PC-3 (cell line): ENCODE results near the gene MAP3K20. TPM values are rescaled to one million over a fixed set of nuclear protein-coding genes. Genes with fewer than 3 reads are reported as not detected.

Experiments
- ATAC-seq: fragments of 200-7000 bp; cut with Tn5 transposase; 2 replicates; pipeline ENCODE4 v1.9.1; 2020; ENCODE audit warnings: mild to moderate bottlenecking, moderate library complexity
- BruUV-seq: library from RNA; stranded (reverse); fragments of 400-500 nt; replicated peaks from 2 replicates; lab custom pipeline; 2021; lab: Mats Ljungman, UMichigan
- CTCF ChIA-PET: fragments of 300-600 bp; sonication (Branson Sonifier 250); formaldehyde crosslinking; loops from one replicate; lab custom pipeline; 2022; ENCODE audit warnings: antibody characterized with exemption; lab: Charles Lee
- POLR2A ChIA-PET: fragments of 300-600 bp; sonication (Branson Sonifier 250); formaldehyde crosslinking; loops from one replicate; lab custom pipeline; 2022; ENCODE audit warnings: antibody characterized with exemption; ENCODE audit not compliant: unreplicated experiment; lab: Charles Lee
- DNase-seq: peaks from one replicate; pipeline ENCODE4 v3.0.0-alpha.2; 2015
- H2AFZ ChIP-seq: fragments of 300-600 bp; sonication (generic); 2 replicates; pipeline ENCODE4 v1.6.0; 2016; ENCODE audit warnings: antibody characterized with exemption, low read length
- H3F3A ChIP-seq: fragments of 300-600 bp; sonication (generic); one replicate; pipeline ENCODE4 v1.6.0; 2017; ENCODE audit warnings: antibody characterized with exemption, low read length, control low read depth, mild to moderate bottlenecking; ENCODE audit not compliant: unreplicated experiment
- H3K27ac ChIP-seq: fragments of 300-600 bp; sonication (generic); 2 replicates; pipeline ENCODE4 v1.5.1; 2016; ENCODE audit warnings: mild to moderate bottlenecking, low read length
- H3K27me3 ChIP-seq: fragments of 300-600 bp; sonication (generic); 2 replicates; pipeline ENCODE4 v1.6.1; 2016; ENCODE audit warnings: low read length, mixed read lengths
- H3K36me3 ChIP-seq: fragments of 300-600 bp; sonication (generic); 2 replicates; pipeline ENCODE4 v1.6.1; 2016; ENCODE audit warnings: low read depth, mixed run types, low read length, mixed read lengths
- H3K4me1 ChIP-seq: fragments of 300-600 bp; sonication (generic); 2 replicates; pipeline ENCODE4 v1.5.1; 2016; ENCODE audit warnings: low read length; ENCODE audit not compliant: insufficient read depth
- H3K4me2 ChIP-seq: fragments of 300-600 bp; sonication (generic); 2 replicates; pipeline ENCODE4 v1.6.0; 2016; ENCODE audit warnings: low read length
- H3K4me3 ChIP-seq: fragments of 300-600 bp; sonication (generic); 2 replicates; pipeline ENCODE4 v1.5.1; 2016; ENCODE audit warnings: mild to moderate bottlenecking, low read length, mixed read lengths
- H3K79me2 ChIP-seq: fragments of 300-600 bp; sonication (generic); 2 replicates; pipeline ENCODE4 v1.6.1; 2017; ENCODE audit warnings: low read length, mixed read lengths
- H3K9ac ChIP-seq: fragments of 300-600 bp; sonication (generic); 2 replicates; pipeline ENCODE4 v1.6.0; 2016; ENCODE audit warnings: mild to moderate bottlenecking, low read length
- H3K9me2 ChIP-seq: fragments of 300-600 bp; sonication (generic); replicated peaks from 2 replicates; pipeline ENCODE4 v1.6.1; 2016; ENCODE audit warnings: mixed run types, low read length, mixed read lengths
- H3K9me3 ChIP-seq: fragments of 300-600 bp; sonication (generic); 2 replicates; pipeline ENCODE4 v1.6.1; 2016; ENCODE audit warnings: low read length, mixed read lengths
- H4K20me1 ChIP-seq: fragments of 300-600 bp; sonication (generic); 2 replicates; pipeline ENCODE4 v1.6.1; 2016; ENCODE audit warnings: low read length, mixed read lengths
- EZH2 ChIP-seq: fragments of 300-600 bp; sonication (generic); IDR thresholded peaks from one replicate; pipeline ENCODE4 v1.6.1; 2017; ENCODE audit warnings: antibody characterized with exemption, mild to moderate bottlenecking, low read length; ENCODE audit not compliant: unreplicated experiment
- EZH2phosphoT487 ChIP-seq: fragments of 300-600 bp; sonication (generic); IDR thresholded peaks from 2 replicates; pipeline ENCODE4 v1.6.1; 2018; ENCODE audit warnings: mild to moderate bottlenecking, antibody characterized with exemption, low read length, borderline replicate concordance
- intact Hi-C: fragments of 100-400 bp; cut with micrococcal nuclease; formaldehyde crosslinking; loops from 2 replicates; pipeline ENCODE4 v1.9.0; 2023
- total RNA-seq: library from RNA; depleted of rRNA; stranded (reverse); fragments of >200 nt; gene quantifications from 2 replicates; pipeline ENCODE4 v1.2.3, GENCODE V29; 2014
- TF ChIP-seq, protein P1 (sequence below): fragments of 300-600 bp; sonication (generic); conservative IDR thresholded peaks from 2 replicates; pipeline ENCODE4 v1.5.1; 2017; ENCODE audit warnings: antibody characterized with exemption, low read depth, mild to moderate bottlenecking, low read length

Gene MAP3K20
- total RNA-seq, 1 experiment from 2014 or later: 29.8 TPM

DNA sequence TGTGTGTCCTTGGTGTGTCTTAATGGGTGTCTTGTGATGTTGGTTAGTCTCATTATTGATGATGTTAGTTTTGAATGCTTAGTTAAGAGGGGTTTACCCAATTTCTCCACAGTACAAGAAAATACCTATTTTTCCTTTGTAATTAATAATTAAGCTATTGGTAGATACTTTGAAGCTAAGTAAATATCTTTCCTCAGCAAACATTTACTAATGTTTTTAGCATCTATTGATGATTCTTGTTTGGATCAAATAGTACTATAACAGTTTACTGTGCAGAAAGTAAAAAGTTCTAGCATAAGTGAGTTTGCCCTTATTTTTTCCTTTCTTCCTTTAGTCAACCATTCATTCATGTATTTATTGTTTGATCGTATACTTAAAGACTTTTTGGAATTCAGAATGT is 19.1 kb downstream of the MAP3K20 start:
- no peak overlapping the region for H3K27ac ChIP-seq
- H4K20me1 ChIP-seq: no peaks in the 10 kb centered on the region
- no peak overlapping the region for H3K4me3 ChIP-seq
- intact Hi-C loops: no loop called here
- H3K79me2 ChIP-seq: peaks cover 24% of the 10 kb centered on the region
- no TSS peak for BruUV-seq
- ChIA-PET POLR2A (no interaction called here), CTCF (no interaction called here)
- H3K9ac ChIP-seq: no peak overlapping the region
- TF ChIP-seq EZH2: no peak
- TF ChIP-seq, protein P1, sequence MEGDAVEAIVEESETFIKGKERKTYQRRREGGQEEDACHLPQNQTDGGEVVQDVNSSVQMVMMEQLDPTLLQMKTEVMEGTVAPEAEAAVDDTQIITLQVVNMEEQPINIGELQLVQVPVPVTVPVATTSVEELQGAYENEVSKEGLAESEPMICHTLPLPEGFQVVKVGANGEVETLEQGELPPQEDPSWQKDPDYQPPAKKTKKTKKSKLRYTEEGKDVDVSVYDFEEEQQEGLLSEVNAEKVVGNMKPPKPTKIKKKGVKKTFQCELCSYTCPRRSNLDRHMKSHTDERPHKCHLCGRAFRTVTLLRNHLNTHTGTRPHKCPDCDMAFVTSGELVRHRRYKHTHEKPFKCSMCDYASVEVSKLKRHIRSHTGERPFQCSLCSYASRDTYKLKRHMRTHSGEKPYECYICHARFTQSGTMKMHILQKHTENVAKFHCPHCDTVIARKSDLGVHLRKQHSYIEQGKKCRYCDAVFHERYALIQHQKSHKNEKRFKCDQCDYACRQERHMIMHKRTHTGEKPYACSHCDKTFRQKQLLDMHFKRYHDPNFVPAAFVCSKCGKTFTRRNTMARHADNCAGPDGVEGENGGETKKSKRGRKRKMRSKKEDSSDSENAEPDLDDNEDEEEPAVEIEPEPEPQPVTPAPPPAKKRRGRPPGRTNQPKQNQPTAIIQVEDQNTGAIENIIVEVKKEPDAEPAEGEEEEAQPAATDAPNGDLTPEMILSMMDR: no peak
- TF ChIP-seq EZH2phosphoT487: no peak
- no peaks in the 10 kb centered on the region for H3K9me3 ChIP-seq
- no peak for ATAC-seq
- H3K36me3 ChIP-seq: peaks cover 24% of the 10 kb centered on the region
- no peaks in the 10 kb centered on the region for H3F3A ChIP-seq
- no peaks in the 10 kb centered on the region for H3K27me3 ChIP-seq
- H3K9me2 ChIP-seq: no peaks in the 10 kb centered on the region
- H3K4me2 ChIP-seq: no peak overlapping the region
- H2AFZ ChIP-seq: no peak overlapping the region
- H3K4me1 ChIP-seq: no peaks in the 10 kb centered on the region
- DNase-seq: no peak

DNA sequence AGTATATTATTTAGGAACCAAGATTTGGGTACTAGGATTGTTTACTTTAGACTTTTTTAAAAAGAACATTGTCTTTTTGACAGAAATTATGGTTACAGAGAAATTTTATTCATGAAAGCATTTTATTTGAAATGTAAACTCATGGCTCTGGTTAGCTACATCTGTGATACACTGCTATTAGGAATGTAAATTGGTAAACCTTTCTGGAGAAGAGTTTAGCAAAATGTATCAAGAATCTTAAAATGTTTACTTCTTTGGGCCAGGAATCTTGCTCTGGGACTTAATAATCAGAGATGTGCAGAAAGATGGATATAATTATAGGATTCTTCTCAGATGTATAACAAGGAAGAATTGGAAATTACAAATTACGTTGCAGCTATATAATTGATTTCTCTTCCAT is 19.7 kb downstream of the MAP3K20 start:
- intact Hi-C loops: no loop called here
- Histone ChIP-seq H3F3A (no peaks in the 10 kb centered on the region), H4K20me1 (no peaks in the 10 kb centered on the region), H3K4me3 (no peak overlapping the region), H3K9me3 (no peaks in the 10 kb centered on the region), H3K9ac (no peak overlapping the region), H3K9me2 (no peaks in the 10 kb centered on the region), H3K79me2 (peaks cover 17% of the 10 kb centered on the region), H3K4me2 (no peak overlapping the region), H3K4me1 (no peaks in the 10 kb centered on the region), H2AFZ (no peak overlapping the region), H3K27ac (no peak overlapping the region), H3K36me3 (peaks cover 24% of the 10 kb centered on the region), H3K27me3 (no peaks in the 10 kb centered on the region)
- no TSS peak for BruUV-seq
- DNase-seq (no peak), ATAC-seq (no peak)
- ChIA-PET POLR2A (no interaction called here), CTCF (no interaction called here)
- TF ChIP-seq EZH2 (no peak), EZH2phosphoT487 (no peak)

DNA sequence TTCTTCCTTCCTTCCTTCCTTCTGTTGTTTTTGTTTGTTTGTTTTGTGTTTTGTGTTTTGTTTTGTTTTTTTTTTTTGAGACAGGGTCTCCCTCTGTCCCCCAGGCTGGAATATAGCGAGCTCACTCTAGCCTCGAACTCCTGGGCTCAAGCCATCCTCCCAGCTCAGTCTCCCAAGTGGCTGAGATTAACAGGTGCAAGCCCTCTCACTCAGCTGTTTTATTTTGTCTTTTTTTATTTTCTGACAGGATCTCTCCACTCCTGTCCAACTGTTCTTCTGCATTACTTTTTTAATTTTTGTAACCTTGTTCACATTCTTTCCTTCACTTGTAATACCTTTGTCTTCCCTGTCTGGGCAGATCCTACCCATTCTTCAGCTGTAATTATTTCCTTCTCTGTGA is 23.6 kb downstream of the MAP3K20 start:
- no peak overlapping the region for H3K4me2 ChIP-seq
- TF ChIP-seq EZH2 (no peak), EZH2phosphoT487 (no peak)
- TF ChIP-seq, protein P1: no peak
- no peak overlapping the region for H3K4me3 ChIP-seq
- intact Hi-C loops: no loop called here
- no peaks in the 10 kb centered on the region for H3F3A ChIP-seq
- peaks cover 5% of the 10 kb centered on the region for H3K36me3 ChIP-seq
- no peaks in the 10 kb centered on the region for H3K4me1 ChIP-seq
- H3K27ac ChIP-seq: no peak overlapping the region
- H3K79me2 ChIP-seq: 0 out of 2 replicates have a peak, but pooled peaks cover 3% of the 10 kb centered on the region
- H2AFZ ChIP-seq: no peak overlapping the region
- no TSS peak for BruUV-seq
- no peak for ATAC-seq
- H3K9me2 ChIP-seq: no peaks in the 10 kb centered on the region
- CTCF ChIA-PET: no interaction called here
- POLR2A ChIA-PET: no interaction called here
- no peaks in the 10 kb centered on the region for H3K27me3 ChIP-seq
- no peak overlapping the region for H3K9ac ChIP-seq
- DNase-seq: no peak
- H4K20me1 ChIP-seq: no peaks in the 10 kb centered on the region
- H3K9me3 ChIP-seq: no peaks in the 10 kb centered on the region
